A673 (cell line): ENCODE measurements around the gene OR4S2. TPM values are rescaled to one million over a fixed set of nuclear protein-coding genes. Genes with fewer than 3 reads are reported as not detected.

Experiments used
- Bru-seq: library from RNA; stranded (reverse); fragments of 400-500 nt; gene quantifications from one replicate; lab custom pipeline; 2021; lab: Mats Ljungman, UMichigan
- BruChase-seq, 2 experiments: library from RNA; stranded (reverse); fragments of 400-500 nt; gene quantifications; one replicate each; lab custom pipeline; 2021; lab: Mats Ljungman, UMichigan
- BruUV-seq: library from RNA; stranded (reverse); fragments of 400-500 nt; replicated peaks from 2 replicates; lab custom pipeline; 2021; lab: Mats Ljungman, UMichigan
- CTCF ChIA-PET: fragments of 300-600 bp; sonication (Branson Sonifier 250); formaldehyde crosslinking; loops from one replicate; lab custom pipeline; 2022; ENCODE audit warnings: antibody characterized with exemption; lab: Charles Lee
- POLR2A ChIA-PET: fragments of 300-600 bp; sonication (Branson Sonifier 250); formaldehyde crosslinking; loops from one replicate; lab custom pipeline; 2022; ENCODE audit warnings: antibody characterized with exemption; ENCODE audit not compliant: low non-redundant PET; lab: Charles Lee
- DNase-seq: peaks from one replicate; pipeline ENCODE4 v3.0.0-alpha.2; 2015; ENCODE audit warnings: low spot score
- H3K27ac ChIP-seq: fragments of 200-600 bp; sonication (generic); 2 replicates; pipeline ENCODE4 v1.5.1; 2016; ENCODE audit warnings: mixed run types, low read depth, mild to moderate bottlenecking, mixed read lengths, antibody characterized with exemption, low read length; ENCODE audit not compliant: poor library complexity, severe bottlenecking
- H3K27me3 ChIP-seq: fragments of 200-600 bp; sonication (generic); replicated peaks from 2 replicates; pipeline ENCODE4 v1.6.1; 2017; ENCODE audit warnings: mixed run types, low read depth, mild to moderate bottlenecking, mixed read lengths, antibody characterized with exemption, low read length; ENCODE audit not compliant: insufficient read depth, poor library complexity
- H3K36me3 ChIP-seq: fragments of 200-600 bp; sonication (generic); 2 replicates; pipeline ENCODE4 v1.6.1; 2016; ENCODE audit warnings: mixed run types, mild to moderate bottlenecking, mixed read lengths, antibody characterized with exemption, low read length; ENCODE audit not compliant: insufficient read depth, poor library complexity, severe bottlenecking
- H3K4me1 ChIP-seq: fragments of 200-600 bp; sonication (generic); 2 replicates; pipeline ENCODE4 v1.6.1; 2017; ENCODE audit warnings: mixed run types, mild to moderate bottlenecking, mixed read lengths, antibody characterized with exemption, low read length; ENCODE audit not compliant: insufficient read depth, poor library complexity, severe bottlenecking
- H3K4me3 ChIP-seq: fragments of 200-600 bp; sonication (generic); 2 replicates; pipeline ENCODE4 v1.5.1; 2016; ENCODE audit warnings: low read depth, mixed run types, mild to moderate bottlenecking, mixed read lengths, low read length; ENCODE audit not compliant: poor library complexity, severe bottlenecking
- H3K9me3 ChIP-seq: fragments of 200-600 bp; sonication (generic); 2 replicates; pipeline ENCODE4 v1.6.1; 2016; ENCODE audit warnings: mixed run types, low read depth, mild to moderate bottlenecking, mixed read lengths, antibody characterized with exemption, low read length; ENCODE audit not compliant: poor library complexity, severe bottlenecking
- EZH2 ChIP-seq: fragments of 200-600 bp; sonication (generic); IDR thresholded peaks from 2 replicates; pipeline ENCODE4 v1.6.1; 2017; ENCODE audit warnings: borderline replicate concordance, low read depth, mild to moderate bottlenecking, mixed read lengths, antibody characterized with exemption, low read length; ENCODE audit not compliant: poor library complexity, severe bottlenecking
- intact Hi-C: fragments of 100-400 bp; cut with micrococcal nuclease; formaldehyde crosslinking; loops from one replicate; pipeline ENCODE4 v1.10.0; 2022; ENCODE audit not compliant: unreplicated experiment
- long read RNA-seq: library from polyadenylated mRNA; stranded (forward); transcript quantifications from one replicate; pipeline ENCODE4 v2.0.0, GENCODE V29; 2022
- total RNA-seq: library from RNA; stranded (reverse); gene quantifications from 2 replicates; pipeline ENCODE4 v1.2.3, GENCODE V29; 2021
- TF ChIP-seq, protein P1 (sequence below): fragments of 300-800, 200-600 bp; sonication (generic); conservative IDR thresholded peaks from 2 replicates; pipeline ENCODE4 v1.5.1; 2017; ENCODE audit warnings: low read depth, mild to moderate bottlenecking, antibody characterized with exemption, low read length, moderate library complexity, mixed read lengths

Gene OR4S2, protein sequence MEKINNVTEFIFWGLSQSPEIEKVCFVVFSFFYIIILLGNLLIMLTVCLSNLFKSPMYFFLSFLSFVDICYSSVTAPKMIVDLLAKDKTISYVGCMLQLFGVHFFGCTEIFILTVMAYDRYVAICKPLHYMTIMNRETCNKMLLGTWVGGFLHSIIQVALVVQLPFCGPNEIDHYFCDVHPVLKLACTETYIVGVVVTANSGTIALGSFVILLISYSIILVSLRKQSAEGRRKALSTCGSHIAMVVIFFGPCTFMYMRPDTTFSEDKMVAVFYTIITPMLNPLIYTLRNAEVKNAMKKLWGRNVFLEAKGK
- total RNA-seq (not detected in 2 replicates), Bru-seq, nascent RNA (not detected), BruChase-seq, experiment 1, labeled RNA remaining after a 2-hour chase (not detected), BruChase-seq, experiment 2, labeled RNA remaining after a 6-hour chase (not detected)
- long read RNA-seq = 0 reads

DNA sequence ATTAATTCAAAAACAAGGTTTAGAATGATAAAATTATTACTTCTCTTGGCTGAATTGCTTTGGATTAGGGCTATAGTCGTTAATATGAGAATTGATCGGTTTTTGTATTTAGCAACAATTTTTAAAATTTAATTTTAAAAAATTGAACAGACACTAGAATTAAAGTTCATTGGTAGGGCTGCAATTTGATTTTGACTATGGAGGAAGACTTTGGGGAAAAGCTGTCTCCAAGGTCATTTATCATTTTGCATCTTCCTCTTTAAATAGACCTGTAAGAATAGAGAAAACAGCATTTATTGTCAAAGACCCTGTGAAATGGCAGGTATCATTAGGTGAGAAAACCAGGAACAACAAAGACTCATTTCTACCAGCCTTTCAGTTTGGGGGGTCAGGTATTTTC lies at the start of gene OR4S2:
Gene OR4S2 (plus strand): TSS at position 301 of the 400 bp plus-strand sequence. CDS start 2,577 bp downstream, outside the sequence.
- H3K27ac ChIP-seq = no peak within 1 kb of the TSS
- H3K9me3 ChIP-seq = no peaks in the 10 kb centered on the region
- CTCF ChIA-PET = no interaction called here
- no peaks in the 10 kb centered on the region for H3K27me3 ChIP-seq
- no peak for TF ChIP-seq EZH2
- TF ChIP-seq, protein P1, sequence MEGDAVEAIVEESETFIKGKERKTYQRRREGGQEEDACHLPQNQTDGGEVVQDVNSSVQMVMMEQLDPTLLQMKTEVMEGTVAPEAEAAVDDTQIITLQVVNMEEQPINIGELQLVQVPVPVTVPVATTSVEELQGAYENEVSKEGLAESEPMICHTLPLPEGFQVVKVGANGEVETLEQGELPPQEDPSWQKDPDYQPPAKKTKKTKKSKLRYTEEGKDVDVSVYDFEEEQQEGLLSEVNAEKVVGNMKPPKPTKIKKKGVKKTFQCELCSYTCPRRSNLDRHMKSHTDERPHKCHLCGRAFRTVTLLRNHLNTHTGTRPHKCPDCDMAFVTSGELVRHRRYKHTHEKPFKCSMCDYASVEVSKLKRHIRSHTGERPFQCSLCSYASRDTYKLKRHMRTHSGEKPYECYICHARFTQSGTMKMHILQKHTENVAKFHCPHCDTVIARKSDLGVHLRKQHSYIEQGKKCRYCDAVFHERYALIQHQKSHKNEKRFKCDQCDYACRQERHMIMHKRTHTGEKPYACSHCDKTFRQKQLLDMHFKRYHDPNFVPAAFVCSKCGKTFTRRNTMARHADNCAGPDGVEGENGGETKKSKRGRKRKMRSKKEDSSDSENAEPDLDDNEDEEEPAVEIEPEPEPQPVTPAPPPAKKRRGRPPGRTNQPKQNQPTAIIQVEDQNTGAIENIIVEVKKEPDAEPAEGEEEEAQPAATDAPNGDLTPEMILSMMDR = no peak
- no peak within 1 kb of the TSS for H3K4me3 ChIP-seq
- H3K4me1 ChIP-seq = no peaks in the 10 kb centered on the region
- DNase-seq = no peak
- BruUV-seq = no TSS peak
- intact Hi-C loops = no loop called here
- no peaks in the 10 kb centered on the region for H3K36me3 ChIP-seq
- POLR2A ChIA-PET = no interaction called here

DNA sequence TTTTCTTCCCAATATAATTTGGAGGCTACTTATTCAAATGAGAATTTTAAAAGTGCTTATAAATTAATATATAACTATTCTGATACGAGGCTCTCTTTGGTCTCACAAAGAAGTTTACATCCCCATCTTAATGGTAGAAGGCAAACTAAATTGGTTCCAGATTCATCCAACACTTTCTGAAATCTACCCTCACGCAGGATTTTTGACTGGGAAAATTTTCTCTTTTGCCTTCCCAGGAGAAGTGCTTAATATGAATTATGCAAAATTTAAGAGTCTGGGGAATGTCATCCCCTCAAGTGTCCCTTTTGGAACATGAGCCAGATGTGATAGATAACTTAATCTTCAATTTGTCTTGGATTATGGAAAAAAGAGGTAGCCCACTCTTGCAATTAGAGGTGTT lies 40.6 kb upstream of the OR4S2 start, which contains the start of gene OR4C11:
Gene OR4C11 (minus strand): TSS at position 101 of the 400 bp plus-strand sequence. CDS start 3,272 bp downstream, outside the sequence.
- intact Hi-C loops = no loop called here
- peaks cover 5% of the 10 kb centered on the region for H3K9me3 ChIP-seq
- no peaks in the 10 kb centered on the region for H3K36me3 ChIP-seq
- H3K4me1 ChIP-seq = no peaks in the 10 kb centered on the region
- ChIA-PET CTCF (no interaction called here), POLR2A (no interaction called here)
- no peak within 1 kb of the TSS for H3K4me3 ChIP-seq
- H3K27me3 ChIP-seq = no peaks in the 10 kb centered on the region
- TF ChIP-seq, protein P1 = no peak
- TF ChIP-seq EZH2 = no peak
- no peak within 1 kb of the TSS for H3K27ac ChIP-seq
- BruUV-seq = no TSS peak
- no peak for DNase-seq

DNA sequence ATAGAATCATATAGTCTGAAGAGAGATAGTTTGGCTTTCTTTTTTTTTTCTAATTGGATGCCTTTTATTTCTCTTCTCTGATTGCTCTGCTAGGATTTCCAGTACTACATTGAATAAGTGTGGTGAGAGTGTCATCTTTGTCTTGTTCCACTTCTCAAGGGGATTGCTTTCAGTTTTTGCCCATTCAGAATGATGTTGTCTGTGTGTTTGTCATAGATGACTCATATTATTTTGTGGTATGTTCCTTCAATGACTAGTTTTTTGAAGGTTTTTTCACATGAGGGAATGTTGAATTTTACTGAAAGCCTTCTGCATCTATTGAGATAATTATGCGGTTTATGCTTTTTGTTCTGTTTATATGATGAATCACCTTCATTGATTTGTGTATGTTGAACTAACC lies 23.6 kb upstream of the OR4S2 start:
- Histone ChIP-seq H3K27me3 (no peaks in the 10 kb centered on the region), H3K4me3 (no peak overlapping the region), H3K4me1 (no peaks in the 10 kb centered on the region), H3K27ac (no peak overlapping the region), H3K9me3 (peaks cover 10% of the 10 kb centered on the region), H3K36me3 (no peaks in the 10 kb centered on the region)
- intact Hi-C loops = no loop called here
- CTCF ChIA-PET = no interaction called here
- BruUV-seq = no TSS peak
- no peak for TF ChIP-seq EZH2
- TF ChIP-seq, protein P1 = no peak
- DNase-seq = no peak
- POLR2A ChIA-PET = no interaction called here
